NCI-H2107 treated with DMSO at 0.1 percent for 48 hours (cell line): ENCODE results near the gene MEI4.
"Not testable (repeated sequence)": the region's sequence is repeated elsewhere in the genome, so short reads cannot be mapped to it uniquely, and the experiment has no call there.

Experiments used
- DNase-seq: peaks from one replicate; lab custom pipeline; 2025; ENCODE audit not compliant: unreplicated experiment; lab: John Stamatoyannopoulos, UW

The MEI4 gene, protein sequence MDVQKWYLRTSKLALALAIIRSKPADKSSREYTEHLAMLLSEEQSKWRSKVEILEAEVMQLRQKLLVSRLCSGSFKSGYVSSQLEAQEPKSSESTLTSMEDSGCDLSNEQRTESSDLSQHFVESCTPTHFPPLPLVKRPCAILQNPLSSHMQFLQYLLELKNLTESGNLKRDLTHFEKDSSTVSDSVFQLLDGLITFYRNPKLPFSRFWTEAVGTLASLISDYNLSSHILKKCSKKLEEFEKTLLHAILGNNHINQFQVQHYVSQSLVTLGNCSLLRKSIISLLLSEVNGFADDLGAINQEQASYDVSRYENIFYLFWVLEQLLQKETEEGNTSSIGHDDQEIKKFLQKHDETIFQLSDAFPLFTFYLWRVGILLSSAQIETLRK

GRCh38 chr6:77652739-77653138, at the start of gene MEI4:
Gene MEI4, plus strand, starts transcription at chr6:77653039. Its CDS starts 37,633 bp downstream, at chr6:77690672.
- DNase-seq, result no peak

- DNase-seq, result no peak
Observed at GRCh38 chr6:77604476-77604875, 48.4 kb upstream of the MEI4 start.

DNA sequence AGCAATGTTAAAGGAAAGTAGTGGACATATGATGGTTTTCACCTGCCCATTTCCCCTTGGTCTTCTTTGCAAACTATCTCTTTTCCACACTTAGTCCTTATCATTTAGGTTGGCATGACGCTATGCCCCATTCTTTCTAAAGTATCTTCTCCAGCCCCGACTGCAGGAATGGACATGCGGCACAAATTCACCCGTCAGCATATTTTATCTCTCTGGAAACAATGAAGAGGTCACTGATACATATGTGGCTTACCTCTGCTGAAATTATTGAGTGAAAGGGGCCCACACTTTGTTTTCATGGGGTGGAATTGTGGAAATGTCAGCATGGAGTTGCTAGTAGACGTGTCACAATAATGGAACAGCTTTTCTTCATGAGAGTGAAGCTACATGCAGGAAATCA, 45.8 kb upstream of the MEI4 start:
- no peak for DNase-seq

- no peak for DNase-seq
Observed at GRCh38 chr6:77609106-77609505, 43.7 kb upstream of the MEI4 start.

DNA sequence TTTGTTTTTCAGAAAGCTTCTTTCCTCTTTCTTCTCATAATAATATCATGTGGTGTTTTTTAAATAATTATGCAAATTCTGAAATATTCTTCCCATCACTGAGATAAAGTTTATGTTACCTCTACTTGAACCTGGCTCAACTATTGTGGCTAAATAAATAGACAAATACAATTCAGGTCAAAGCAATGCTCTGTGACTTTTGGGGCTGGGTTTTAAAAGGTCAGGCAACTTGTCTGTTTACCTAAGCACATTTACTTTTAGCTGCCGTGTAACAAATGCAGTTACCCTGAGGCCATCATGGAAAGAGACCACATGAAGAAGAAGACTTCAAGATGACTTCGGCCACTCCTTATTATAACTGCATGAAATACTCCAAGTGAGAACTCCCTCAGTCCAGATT, 33.7 kb upstream of the MEI4 start:
- DNase-seq, result no peak

GRCh38 chr6:77620278-77620882, 32.5 kb upstream of the MEI4 start:
- DNase-seq, result no peak

- no peak for DNase-seq
Observed at GRCh38 chr6:77624515-77624914, 28.3 kb upstream of the MEI4 start.

- no peak for DNase-seq
Observed at GRCh38 chr6:77626426-77626825, 26.4 kb upstream of the MEI4 start.

- DNase-seq, result no peak
Observed at GRCh38 chr6:77630014-77630413, 22.8 kb upstream of the MEI4 start.

DNA sequence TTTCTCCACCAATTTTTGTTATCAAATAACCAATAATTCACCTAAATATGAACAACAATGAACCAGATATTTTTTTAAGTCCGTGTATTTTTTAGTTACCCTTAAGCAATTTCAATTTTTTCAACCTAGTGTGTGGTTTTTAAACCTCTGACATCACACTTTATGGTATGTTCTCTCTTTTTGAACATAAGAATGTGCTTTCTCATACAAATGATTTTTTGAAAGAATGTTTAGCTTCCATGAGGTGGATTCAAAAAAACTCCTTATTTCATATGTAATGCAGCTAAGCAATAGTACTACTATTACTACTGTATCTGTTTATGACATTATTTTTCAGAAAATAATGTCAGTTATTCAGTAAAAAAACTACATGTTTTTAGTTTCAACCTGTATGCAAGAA, 19.4 kb upstream of the MEI4 start:
- DNase-seq, result no peak

GRCh38 chr6:77633993-77634715, 18.7 kb upstream of the MEI4 start:
- no peak for DNase-seq

- DNase-seq, result no peak
Observed at GRCh38 chr6:77638129-77638830, 14.6 kb upstream of the MEI4 start.

DNA sequence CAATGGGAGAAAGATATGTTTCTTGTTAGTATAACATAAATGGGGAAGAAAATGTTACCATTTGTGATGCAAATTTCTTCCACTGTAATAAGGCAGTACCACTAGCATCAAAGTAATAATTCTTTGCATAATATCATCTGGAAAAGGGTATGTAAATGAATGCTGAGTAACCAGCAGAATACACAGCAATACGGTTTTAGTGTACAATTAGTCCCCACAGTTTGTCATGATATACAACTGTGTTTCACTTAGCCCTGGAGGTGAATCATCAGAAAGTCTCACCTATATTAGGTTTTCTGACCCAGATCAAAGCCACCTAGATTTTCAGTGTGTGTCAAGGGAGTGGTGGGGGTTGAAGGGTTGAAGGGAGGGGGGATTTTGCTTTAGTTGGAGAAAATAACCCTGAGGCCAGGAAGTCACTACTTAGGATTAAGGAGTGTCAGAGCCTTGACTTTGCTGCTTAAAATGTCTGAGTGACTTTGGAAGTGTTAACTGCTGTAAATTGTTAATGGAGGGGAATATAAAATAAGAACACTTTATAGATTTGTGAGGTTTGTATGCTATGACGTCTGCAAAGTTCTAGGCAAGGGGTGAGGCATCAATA, 8.6 kb upstream of the MEI4 start:
- DNase-seq, result no peak

GRCh38 chr6:77650098-77650663, 2.7 kb upstream of the MEI4 start:
- DNase-seq, result no peak

- no peak for DNase-seq
Observed at GRCh38 chr6:77653816-77654215, 977 bp downstream of the MEI4 start.

DNA sequence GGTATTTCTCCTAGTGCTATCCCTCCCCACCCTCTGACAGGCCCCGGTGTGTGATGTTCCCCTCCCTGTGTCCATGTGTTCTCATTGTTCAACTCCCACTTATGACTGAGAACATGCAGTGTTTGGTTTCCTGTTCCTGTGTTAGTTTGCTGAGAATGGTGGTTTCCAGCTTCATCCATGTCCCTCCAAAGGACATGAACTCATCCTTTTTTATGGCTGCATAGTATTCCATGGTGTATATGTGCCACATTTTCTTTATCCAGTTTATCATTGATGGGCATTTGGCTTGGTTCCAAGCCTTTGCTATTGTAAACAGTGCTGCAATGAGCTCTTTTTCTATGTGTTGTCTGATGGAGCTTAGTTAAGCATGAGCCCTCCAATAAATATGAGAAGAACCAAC, 2.2 kb downstream of the MEI4 start:
- not testable (repeated sequence) for DNase-seq

DNA sequence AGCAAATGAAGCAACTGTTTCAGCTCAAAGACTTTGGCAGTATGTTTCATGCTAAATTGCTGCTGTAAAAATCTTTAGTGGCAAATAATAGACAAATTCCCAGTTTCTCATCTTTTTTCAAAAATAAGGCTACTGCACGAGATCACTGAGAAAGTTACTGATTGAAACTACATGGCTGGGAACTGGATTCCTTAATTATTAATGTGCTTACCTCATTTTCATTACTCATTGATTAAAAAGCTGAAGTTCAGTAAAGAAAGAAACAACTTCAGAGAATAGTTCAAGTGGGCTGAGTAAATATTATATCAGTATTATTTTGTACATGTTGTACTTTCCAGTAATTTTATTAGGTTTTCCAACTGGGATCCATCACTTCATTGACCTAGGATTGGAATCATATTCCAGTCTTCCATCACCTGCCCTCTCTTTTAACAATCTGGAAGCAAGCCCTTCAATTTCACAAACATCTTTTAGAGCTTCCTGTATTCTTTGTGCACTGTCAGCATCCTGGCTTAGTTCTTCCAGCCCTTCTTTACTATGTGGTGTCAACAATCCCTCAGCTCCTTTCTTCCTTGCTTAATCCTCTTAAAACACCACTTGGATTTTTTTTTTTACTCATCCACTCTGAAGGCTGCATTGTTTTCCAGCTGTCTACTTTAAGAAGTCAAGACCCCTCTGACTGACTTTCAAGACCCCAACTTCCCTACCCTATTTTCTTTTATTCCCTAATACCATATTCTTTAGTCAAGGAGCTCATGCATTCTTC, 4.3 kb downstream of the MEI4 start:
- no peak for DNase-seq

DNA sequence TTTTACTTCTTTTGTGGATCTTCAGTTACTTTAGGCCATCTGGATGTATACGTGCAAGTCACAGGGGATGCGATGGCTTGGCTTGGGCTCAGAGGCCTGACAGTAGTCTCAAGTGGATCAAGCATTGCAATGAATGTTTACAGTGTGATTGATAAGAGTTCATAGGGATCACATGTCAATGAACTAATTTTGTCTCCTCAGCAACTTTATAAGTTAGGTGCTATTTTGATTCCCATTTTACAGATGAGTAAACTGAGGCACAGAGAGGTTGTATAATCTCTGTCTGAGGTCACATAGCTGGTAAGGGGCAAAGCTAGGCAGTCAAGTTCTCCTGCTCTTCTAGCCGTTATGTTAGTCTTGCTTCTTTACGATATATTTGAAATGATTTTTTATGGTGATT, 13.5 kb downstream of the MEI4 start:
- DNase-seq, result no peak

GRCh38 chr6:77666846-77667245, 14.0 kb downstream of the MEI4 start:
- no peak for DNase-seq

- DNase-seq, result no peak
Observed at GRCh38 chr6:77669913-77670312, 17.1 kb downstream of the MEI4 start.
